RWPE1 (cell line): ENCODE data around the gene GPR37L1.
"Not testable (repeated sequence)": the region's sequence is repeated elsewhere in the genome, so short reads cannot be mapped to it uniquely, and the experiment has no call there.

ENCODE experiments used
- CTCF ChIA-PET: fragments of 350-600 bp; sonication (Branson Sonifier 250); formaldehyde crosslinking; extraction: SDS; loops from one replicate; lab custom pipeline; 2021; lab: Yijun Ruan, JAX
- POLR2A ChIA-PET: fragments of 400-600 bp; formaldehyde crosslinking; extraction: SDS; loops from one replicate; lab custom pipeline; 2020; ENCODE audit warnings: antibody characterized with exemption; ENCODE audit not compliant: low non-redundant PET; lab: Yijun Ruan, JAX
- DNase-seq: peaks from one replicate; pipeline ENCODE4 v3.0.0; 2012; ENCODE audit warnings: low spot score
- H3K27ac ChIP-seq: fragments of 450-650 bp; 2 replicates; pipeline ENCODE4 v1.5.1; 2017
- CTCF ChIP-seq: fragments of 450-650 bp; conservative IDR thresholded peaks from 2 replicates; pipeline ENCODE4 v1.5.1; 2017; ENCODE audit warnings: low read depth, mild to moderate bottlenecking

The GPR37L1 gene

GRCh38 chr1:202107321-202107761, 15.4 kb upstream of the GPR37L1 start:
- peak overlapping the region; percentile 9; the same call in 1 of the 2 replicates for H3K27ac ChIP-seq
- ChIA-PET POLR2A (no interaction called here), CTCF (interaction anchor here (0.6 to 2.2 kb wide), 5 partner anchors 17 to 144 kb away, joined by 3 to 12 read pairs (median 4); no protein-coding TSS in a partner anchor)
- TF ChIP-seq CTCF = no peak
- no peak for DNase-seq

- H3K27ac ChIP-seq = peak overlapping the region; percentile 9; the same call in 1 of the 2 replicates
- ChIA-PET POLR2A (no interaction called here), CTCF (interaction anchor here (0.6 to 2.2 kb wide), 7 partner anchors 9 to 108 kb away, joined by 3 to 12 read pairs (median 4); no protein-coding TSS in a partner anchor)
- no peak for TF ChIP-seq CTCF
- peak; percentile 83 for DNase-seq
These were observed 14.7 kb upstream of the GPR37L1 start for GRCh38 chr1:202107801-202108731.

- no peak overlapping the region for H3K27ac ChIP-seq
- CTCF ChIA-PET = no interaction called here
These were observed 11.7 kb upstream of the GPR37L1 start for GRCh38 chr1:202110977-202111376.

GRCh38 chr1:202111589-202111988, 11.1 kb upstream of the GPR37L1 start:
- POLR2A ChIA-PET = not testable (repeated sequence)

More at GRCh38 chr1:202110977-202111376, 11.7 kb upstream of the GPR37L1 start:
- TF ChIP-seq CTCF = no peak
- DNase-seq = no peak
- POLR2A ChIA-PET = no interaction called here

GRCh38 chr1:202112859-202113689, 9.6 kb upstream of the GPR37L1 start:
- H3K27ac ChIP-seq = peak overlapping the region; percentile 72
- DNase-seq = no peak
- no peak for TF ChIP-seq CTCF
- ChIA-PET CTCF (interaction anchor here (0.6 to 2.5 kb wide), 12 partner anchors 8 to 1095 kb away, joined by 3 to 11 read pairs (median 4); partner anchors contain the start of gene ELF3), POLR2A (interaction anchor here (0.6 to 1.6 kb wide), 3 partner anchors 10 to 103 kb away, joined by 3 to 10 read pairs (median 5); partner anchors contain the start of gene ELF3)

More at GRCh38 chr1:202111589-202111988, 11.1 kb upstream of the GPR37L1 start:
- not testable (repeated sequence) for H3K27ac ChIP-seq, DNase-seq
- CTCF ChIA-PET = interaction anchor here (0.7 to 2.5 kb wide), 2 partner anchors 10 to 23 kb away, joined by 3 to 8 read pairs; no protein-coding TSS in a partner anchor

GRCh38 chr1:202113690-202114300, 8.9 kb upstream of the GPR37L1 start:
- POLR2A ChIA-PET = interaction anchor here (0.8 to 1.6 kb wide), 2 partner anchors 10 to 103 kb away, joined by 3 to 10 read pairs; partner anchors contain the start of gene ELF3

More at GRCh38 chr1:202113690-202114300, 8.9 kb upstream of the GPR37L1 start:
- DNase-seq = no peak
- CTCF ChIA-PET = interaction anchor here (1.3 to 2.5 kb wide), 6 partner anchors 21 to 218 kb away, joined by 4 to 11 read pairs (median 6); partner anchors contain the start of gene ELF3
- H3K27ac ChIP-seq = peak overlapping the region; percentile 72
- TF ChIP-seq CTCF = no peak
